Middle frontal gyrus (tissue), 1 donor: Measurements from ENCODE around the gene ACP1.

ENCODE experiments used
- DNase-seq: peaks from one replicate; pipeline ENCODE4 v3.0.0-alpha.2; 2015; ENCODE audit warnings: low spot score; ENCODE audit errors: extremely low spot score

Gene ACP1

DNA sequence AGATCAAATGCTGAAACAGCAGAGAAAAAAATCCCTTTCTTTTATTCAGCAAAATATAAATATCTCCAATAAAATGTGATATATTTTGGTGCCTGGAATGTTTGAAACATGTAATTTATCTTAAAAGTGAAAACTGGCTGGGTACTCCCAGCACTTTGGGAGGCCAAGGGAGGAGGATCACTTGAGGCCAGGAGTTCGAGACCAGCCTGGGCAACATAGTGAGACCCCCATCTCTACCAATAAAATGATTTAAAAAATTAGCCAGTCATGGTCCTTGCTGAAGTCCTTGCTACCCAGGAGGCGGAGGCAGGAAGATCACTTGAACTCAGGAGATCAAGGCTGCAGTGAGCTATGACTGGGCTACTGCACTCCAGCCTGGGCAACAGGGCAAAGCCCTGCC lies 9.6 kb upstream of the ACP1 start:
- DNase-seq, result no peak

- no peak for DNase-seq
These were observed 8.7 kb upstream of the ACP1 start for GRCh38 chr2:256094-256493.

GRCh38 chr2:257429-257828 lies 7.3 kb upstream of the ACP1 start:
- no peak for DNase-seq

GRCh38 chr2:257842-258241 lies 6.9 kb upstream of the ACP1 start:
- no peak for DNase-seq

GRCh38 chr2:258933-259332 lies 5.8 kb upstream of the ACP1 start:
- DNase-seq, result no peak

DNA sequence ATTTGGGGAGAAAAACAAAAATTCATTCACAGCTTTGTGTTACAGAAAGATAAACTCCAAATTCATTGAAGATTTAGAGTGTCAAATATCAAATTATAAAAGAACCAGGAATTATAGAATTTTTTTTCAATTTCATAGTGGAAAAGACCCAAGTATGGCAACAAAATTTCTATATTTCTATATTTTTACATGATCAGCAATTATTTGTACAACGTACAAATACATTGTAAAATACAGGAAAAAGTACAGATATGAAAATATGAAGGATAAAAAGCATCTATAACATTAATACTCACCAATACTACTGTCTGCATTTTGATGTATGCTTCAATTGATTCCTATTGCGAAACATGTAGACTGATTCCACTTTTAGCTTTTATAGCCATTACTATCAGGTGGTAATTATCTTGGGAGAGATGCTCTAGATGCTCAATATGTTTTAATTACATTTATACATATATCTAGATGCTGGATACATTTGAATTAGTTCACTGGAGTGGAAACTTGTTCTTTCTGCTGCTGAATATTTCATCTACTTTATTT lies 4.9 kb upstream of the ACP1 start:
- no peak for DNase-seq

DNA sequence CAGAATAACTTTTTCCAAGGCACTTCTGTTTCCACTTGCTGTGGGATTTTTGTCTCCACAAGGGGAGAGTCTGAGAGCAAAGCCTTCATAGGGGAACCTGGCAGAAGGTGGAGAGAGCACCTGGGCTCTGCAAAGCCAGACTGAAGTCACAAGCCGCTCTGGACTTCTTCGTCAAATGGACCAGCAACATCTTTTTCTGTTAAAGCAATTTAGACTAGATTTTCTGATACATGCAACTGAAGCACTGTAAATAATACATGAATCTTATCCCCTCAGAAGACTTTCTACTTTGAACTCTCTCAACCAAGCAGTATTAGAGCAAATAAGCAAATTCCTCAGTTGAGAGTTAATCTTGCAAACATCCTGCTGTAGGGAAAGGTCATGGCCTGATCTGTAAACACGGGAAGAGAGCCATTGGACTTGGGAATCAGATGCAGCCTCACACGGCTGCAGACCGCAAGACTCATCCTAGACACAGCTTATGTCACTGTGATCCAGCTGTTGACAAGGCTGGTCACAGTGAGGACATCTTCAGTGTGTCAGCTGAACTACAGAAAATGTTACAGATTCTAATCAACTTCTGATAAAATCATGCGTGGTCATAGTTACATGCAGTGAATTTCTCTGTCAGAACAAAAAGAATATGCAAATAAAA lies 4.1 kb upstream of the ACP1 start:
- DNase-seq, result no peak

DNA sequence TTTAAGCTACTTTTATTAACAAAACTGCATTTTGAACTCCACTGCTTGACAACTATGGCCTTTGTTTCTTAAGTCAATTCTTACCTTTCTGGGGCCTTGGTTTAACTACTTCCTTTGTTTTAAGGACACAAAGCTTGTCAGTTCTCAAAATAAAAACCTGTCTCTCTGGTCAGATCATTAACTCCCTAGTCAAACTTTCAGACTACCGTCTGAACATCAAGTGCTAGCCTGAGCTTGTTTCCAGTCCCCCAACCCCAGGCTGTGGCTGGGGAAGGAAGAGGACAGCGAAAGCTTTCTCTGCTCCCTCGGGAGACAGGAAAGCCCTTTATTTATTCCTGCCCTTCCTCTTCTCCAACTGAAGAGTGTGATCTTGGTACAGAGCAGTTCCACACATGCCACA lies 2.6 kb upstream of the ACP1 start:
- no peak for DNase-seq

DNA sequence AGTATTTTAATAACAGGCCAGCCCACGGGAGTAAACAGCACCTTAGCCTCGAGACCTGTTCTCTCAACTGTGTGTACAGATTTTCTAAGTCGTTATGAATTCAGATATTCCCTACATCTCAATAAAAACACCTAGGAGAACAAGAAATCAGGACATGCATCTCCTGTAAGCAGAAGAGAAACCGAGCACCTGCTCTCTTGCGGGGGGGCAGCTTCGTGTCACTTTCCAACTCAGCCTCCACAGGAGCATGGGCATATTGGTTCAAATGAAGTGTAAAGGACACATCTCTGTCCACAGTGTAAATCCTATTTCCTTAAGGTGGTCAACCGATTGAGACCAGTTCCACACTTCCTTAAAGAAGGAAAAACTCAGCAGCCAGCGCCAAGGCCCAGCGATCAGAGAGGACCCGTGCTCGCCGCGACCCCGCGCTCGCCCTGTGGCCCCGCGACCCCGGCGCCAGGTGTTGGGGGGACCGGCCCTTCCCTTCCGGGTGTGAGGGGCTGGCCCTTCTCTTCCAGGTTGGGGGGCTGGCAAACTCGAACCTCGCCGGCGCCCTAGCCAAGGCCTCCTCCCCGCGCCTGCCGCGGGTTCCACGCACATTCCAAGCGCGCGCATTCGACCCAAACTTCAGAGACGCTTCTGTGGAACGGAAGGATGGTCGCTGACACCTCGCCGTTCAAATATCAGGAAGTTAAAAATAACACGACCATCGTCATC lies 1.6 kb upstream of the ACP1 start:
- no peak for DNase-seq

GRCh38 chr2:263774-264492 lies 814 bp upstream of the ACP1 start, which contains the start of gene SH3YL1:
Gene SH3YL1, minus strand, starts transcription at chr2:264032. Its CDS starts 48 bp downstream, at chr2:263984.
- DNase-seq, result no peak

GRCh38 chr2:268323-268722 lies 3.6 kb downstream of the ACP1 start:
- DNase-seq, result no peak

GRCh38 chr2:269356-270030 lies 4.7 kb downstream of the ACP1 start:
- DNase-seq, result no peak

DNA sequence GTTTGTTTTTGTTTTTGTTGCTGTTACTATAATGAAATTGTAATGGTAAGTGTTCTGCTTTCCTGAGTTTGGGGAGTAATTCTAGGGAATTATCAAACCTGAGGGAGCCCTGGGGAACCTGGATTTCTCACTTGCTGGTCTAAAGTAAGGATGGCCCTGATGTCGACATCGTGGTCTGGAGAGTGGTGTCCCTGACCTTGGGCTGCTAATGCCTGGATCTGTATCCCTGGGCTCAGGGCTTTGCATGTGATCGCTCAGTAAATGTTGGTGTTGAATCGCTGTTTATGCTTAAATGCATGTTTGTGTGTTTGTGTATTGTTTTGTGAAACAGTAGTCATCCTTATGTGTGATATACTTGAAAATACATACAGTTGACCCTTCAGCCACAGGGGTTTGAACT lies 6.1 kb downstream of the ACP1 start:
- DNase-seq, result no peak

DNA sequence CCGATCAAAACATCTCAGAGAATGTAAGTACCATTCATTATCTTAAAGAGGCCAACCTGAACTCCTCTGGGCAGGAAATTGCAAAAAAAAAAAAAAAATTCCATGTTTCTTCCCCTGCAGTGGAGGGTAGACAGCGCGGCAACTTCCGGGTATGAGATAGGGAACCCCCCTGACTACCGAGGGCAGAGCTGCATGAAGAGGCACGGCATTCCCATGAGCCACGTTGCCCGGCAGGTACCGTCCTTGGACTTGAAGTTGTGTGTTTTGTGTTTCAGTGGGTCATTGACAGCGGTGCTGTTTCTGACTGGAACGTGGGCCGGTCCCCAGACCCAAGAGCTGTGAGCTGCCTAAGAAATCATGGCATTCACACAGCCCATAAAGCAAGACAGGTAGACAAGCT lies 7.2 kb downstream of the ACP1 start:
- no peak for DNase-seq

DNA sequence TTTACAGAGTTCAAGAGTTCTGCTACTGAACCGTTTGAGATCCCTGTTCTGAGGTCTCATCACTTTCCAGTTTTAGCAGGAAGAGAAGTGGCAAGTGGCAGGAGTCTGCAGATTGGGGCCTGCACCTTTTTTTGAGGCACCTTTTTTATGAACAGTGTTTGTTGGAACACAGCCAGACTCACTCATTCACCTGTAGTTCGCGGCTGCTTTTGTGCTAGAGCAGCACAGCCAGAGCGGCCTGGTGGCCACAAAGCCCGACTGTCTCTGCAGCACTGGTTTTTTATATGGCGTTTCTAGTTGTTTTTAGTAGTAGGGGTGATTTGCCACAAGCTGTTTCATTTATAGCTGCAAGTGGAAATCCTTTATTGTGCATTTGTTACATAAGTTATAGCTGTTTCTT lies 8.6 kb downstream of the ACP1 start:
- DNase-seq, result no peak

DNA sequence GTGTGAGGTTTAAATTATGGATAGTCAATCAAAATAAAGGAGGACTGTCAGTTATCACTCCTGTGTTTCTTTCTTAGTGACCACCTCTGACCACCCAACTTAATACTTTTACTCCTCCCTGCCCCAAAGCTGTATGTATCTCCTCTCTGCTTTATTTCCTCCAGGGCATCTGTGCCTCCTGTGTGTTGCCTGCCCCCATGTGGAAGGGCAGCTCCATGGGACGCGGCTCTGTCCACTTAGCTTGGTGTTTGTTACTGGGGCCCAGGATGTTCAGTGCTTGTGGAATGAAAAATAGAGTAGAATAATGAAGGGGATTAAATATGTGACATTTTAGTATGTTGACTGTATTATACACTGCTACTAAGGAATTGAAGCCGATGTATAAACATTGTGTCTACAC lies 9.8 kb downstream of the ACP1 start:
- DNase-seq, result no peak

- DNase-seq, result no peak
These were observed 10.7 kb downstream of the ACP1 start for GRCh38 chr2:275466-275865.

DNA sequence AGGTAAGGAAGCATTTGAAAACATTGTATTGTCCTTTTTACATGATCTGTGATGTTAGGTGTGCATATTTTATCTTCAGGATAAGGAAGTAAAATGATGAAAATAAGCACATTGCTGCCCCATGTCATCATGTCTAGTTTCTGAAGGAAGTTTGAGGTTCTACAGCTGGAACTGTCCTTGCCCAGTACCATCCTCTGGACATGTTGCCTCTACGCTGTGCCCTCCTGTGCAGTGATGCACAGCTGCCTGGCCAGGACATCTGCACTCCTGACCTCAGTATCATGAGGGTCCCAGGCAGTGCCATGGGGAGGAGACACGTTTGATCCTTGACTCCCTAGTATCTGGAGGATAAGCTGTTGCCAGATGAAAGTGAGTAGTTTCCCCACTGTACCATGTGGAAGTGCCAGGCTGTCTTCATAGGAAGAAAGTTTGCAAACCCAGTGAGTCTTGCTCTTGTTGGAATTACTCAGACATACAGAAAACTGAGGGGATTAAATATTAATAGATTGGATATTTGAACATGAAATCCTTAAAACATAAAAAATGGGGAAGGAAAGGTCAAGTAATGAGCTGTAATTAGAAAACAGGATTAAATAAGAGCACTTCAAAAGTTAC lies 13.7 kb downstream of the ACP1 start:
- DNase-seq, result no peak

DNA sequence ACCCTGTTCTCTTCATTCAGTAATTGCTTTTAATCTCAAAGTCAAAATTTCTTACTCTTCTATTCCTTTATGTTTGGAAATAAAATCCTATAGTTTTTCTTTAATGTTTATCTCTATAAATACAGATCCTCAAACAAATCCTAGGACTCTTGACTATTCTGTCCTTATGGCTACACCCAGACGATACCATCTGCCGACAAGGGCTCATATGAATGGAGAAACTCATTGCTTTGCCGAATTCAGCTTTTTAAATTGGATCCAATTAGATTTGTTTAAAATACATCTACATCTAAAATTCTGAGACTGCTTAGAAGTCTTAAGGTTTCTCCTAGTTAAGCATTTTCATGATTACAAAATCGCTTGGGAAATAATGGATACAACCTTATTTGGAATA lies 14.2 kb downstream of the ACP1 start:
- no peak for DNase-seq

- no peak for DNase-seq
These were observed 14.6 kb downstream of the ACP1 start for GRCh38 chr2:279366-279765.

DNA sequence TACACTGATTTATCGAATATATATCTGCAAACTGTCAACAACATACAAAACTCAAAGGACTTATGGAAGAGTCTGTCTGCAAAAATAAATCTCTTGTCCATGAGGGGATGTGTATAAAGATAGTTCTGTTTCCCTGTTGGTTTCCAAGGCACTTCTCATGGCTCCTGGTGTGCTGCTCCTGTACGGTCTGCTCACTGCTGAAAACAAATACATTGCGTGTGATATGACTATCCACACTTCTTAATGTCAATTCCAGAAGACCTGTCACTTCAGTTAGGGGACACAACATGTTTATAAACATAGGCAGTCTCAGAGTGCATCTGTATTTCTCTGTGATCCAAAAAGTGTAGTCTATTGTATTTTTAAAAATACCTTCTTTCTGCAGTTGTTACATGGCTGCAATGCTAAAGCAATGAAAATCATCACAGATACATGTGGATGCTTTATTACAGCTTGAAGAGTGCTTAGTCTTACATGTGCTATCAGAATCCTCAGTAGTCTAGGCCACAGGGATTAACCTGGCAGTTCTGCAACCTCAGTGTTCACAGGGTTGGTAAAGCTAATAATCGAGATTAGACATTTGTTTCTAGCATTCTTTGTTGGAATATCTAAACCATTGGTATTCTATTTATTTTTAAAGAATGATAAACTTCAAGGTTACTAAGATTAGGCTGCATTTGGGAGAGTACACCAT lies 15.4 kb downstream of the ACP1 start:
- DNase-seq, result no peak
